ENCODE data around the gene ZNF547.
A peak's percentile ranks its signal among the peaks of the same experiment; 100 is the strongest.
"Not testable (repeated sequence)": the region's sequence is repeated elsewhere in the genome, so short reads cannot be mapped to it uniquely, and the experiment has no call there.

The ZNF547 gene

GRCh38 chr19:57362997-57363687 is at the start of gene ZNF547, which contains the start of gene TRAPPC2B:
Gene ZNF547, plus strand, starts transcription at chr19:57363551. Its CDS starts 5,005 bp downstream, at chr19:57368556.
Gene TRAPPC2B, plus strand, starts transcription at chr19:57363551. Its CDS starts 1,283 bp downstream, at chr19:57364834.
- DNase-seq = peak; percentile 98

GRCh38 chr19:57314146-57314545 is 49.2 kb upstream of the ZNF547 start:
- no peak for DNase-seq

GRCh38 chr19:57317503-57317902 is 45.8 kb upstream of the ZNF547 start:
- DNase-seq = no peak

GRCh38 chr19:57319869-57320179 is 43.5 kb upstream of the ZNF547 start:
- DNase-seq = no peak

- peak; percentile 96 for DNase-seq
Observed at GRCh38 chr19:57320180-57321084, 42.9 kb upstream of the ZNF547 start, which contains the start of gene ZNF543. Gene ZNF543, plus strand, starts transcription at chr19:57320472. Its CDS starts 382 bp downstream, at chr19:57320854.

- DNase-seq = no peak
Observed at GRCh38 chr19:57321116-57321515, 42.2 kb upstream of the ZNF547 start.

DNA sequence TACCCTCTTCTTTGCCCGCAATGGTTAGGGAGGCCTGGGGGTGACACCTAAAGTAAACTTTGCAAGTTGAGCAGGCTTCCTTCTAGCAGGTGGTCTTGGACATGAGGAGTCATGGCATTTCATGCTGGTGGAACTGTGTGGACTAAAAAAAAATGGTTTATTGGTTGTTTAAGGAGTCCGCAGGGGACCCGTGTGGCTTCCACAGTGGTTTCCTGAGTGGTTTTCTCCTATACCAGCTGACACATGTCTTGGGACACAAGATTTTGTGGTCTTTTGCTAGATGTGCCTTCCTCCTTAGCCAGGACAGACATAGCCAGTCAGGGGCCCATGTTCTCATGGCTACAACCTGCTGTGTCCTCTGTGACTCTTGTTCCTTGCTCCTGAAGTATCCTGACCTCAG is 41.6 kb upstream of the ZNF547 start:
- no peak for DNase-seq

- no peak for DNase-seq
Observed at GRCh38 chr19:57324992-57325391, 38.4 kb upstream of the ZNF547 start.

GRCh38 chr19:57327993-57328392 is 35.4 kb upstream of the ZNF547 start:
- DNase-seq = no peak

GRCh38 chr19:57334191-57334590 is 29.2 kb upstream of the ZNF547 start:
- DNase-seq = no peak

DNA sequence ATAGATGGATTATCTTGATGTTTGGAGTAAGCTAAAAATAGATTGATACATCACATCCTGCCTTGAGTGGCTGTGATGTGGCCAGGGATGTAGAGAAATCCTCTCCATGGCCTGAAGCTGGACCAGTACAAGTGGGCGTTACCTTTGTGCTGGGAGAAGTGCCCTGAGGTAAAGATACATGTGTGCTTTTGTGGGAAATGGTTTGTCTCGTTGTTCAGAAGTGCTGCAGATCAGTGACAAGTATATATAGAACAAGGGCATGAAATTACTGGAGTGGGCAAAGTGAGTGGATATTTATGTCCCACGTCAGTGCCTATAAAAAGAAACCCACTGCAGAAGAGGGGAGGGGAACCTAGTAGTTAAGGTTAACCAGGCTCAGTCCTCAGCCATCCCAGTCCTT is 24.5 kb upstream of the ZNF547 start:
- no peak for DNase-seq

GRCh38 chr19:57342582-57342981 is 20.8 kb upstream of the ZNF547 start:
- no peak for DNase-seq

- DNase-seq = no peak
Observed at GRCh38 chr19:57348136-57348535, 15.2 kb upstream of the ZNF547 start.

DNA sequence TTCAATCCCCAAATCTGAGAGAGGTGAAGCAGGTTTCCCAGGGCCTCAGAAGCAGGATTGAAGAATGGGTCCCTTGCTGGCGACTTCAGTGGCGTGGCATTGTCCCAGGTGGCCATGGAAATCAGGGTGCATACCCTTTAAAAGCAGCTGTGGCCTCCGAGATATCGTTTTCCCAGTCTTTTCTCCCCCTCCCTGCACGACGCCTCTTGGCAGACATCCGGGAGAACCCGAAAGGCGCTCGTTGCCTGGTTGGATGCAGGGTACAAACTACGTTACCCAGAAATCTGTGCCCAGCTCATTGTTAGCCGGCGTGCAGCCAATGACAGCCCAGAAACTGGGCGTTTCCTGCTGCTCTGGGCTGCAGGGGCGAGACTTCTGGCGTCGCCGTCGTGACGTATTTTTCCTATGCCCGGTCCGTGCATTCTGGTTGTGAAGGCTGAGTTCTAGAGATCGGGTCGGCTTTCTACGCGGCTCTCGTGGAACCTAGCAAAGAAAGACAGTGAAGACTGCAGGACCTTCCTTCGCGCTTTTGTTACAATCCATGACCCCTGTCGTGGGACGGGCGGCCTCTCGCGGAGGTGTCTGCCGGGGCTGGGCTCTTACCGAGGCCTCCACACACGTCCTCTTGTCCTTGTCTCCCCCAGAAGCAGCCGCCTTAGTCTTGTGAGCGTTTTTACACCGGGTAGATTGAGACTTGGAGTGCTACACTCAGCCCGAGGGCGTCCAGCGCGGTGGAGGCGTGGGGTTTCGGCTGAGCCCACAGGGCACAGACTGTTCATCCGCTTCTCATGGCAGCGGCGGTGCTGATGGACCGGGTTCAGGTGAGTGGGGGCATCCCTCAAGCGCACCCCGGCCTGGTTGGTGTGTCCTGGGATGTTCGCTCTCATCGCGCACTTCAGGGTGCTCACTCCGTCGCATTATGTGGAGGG is 12.2 kb upstream of the ZNF547 start, which contains the start of gene ZNF304:
Gene ZNF304 (plus strand): TSS at position 395 of the 929 bp plus-strand sequence. CDS start 394 bp downstream, at position 789.
- DNase-seq = peak; percentile 88

DNA sequence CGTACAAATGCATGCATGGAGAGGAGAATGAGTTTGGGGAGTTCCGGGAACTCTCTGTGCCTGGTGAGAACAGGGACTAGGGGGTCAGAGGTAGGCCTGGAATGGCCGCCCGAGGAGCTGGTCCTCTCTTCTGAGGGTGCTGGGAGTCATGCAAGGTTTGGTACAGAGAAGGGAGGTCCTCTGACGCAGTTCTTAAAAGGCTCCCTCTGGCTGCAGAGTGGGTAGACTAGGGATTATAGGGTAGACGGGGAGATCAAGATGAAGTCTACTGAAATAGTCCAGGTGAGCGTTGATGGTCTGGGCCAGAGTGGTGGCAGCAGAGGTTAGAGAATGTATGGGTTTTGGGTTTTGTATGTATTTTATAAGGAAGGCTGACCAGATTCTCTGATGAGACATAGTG is 11.5 kb upstream of the ZNF547 start:
- DNase-seq = no peak

DNA sequence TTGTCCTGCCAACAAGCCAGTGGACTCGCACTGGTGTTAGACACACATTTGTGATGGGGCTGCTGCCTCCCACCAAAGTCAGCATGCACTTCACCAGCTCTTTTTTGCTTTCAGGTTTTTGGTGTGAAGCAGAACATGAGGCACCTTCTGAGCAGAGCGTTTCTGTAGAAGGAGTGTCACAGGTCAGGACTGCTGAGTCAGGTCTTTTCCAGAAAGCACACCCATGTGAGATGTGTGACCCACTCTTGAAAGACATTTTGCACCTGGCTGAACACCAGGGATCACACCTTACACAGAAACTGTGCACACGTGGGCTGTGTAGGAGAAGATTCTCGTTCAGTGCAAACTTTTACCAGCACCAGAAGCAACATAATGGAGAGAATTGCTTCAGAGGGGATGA is 7.4 kb upstream of the ZNF547 start:
- DNase-seq = no peak

GRCh38 chr19:57357406-57357805 is 5.9 kb upstream of the ZNF547 start:
- DNase-seq = no peak

GRCh38 chr19:57359300-57359699 is 4.1 kb upstream of the ZNF547 start:
- no peak for DNase-seq

- DNase-seq = no peak
Observed at GRCh38 chr19:57362419-57362818, 932 bp upstream of the ZNF547 start.

DNA sequence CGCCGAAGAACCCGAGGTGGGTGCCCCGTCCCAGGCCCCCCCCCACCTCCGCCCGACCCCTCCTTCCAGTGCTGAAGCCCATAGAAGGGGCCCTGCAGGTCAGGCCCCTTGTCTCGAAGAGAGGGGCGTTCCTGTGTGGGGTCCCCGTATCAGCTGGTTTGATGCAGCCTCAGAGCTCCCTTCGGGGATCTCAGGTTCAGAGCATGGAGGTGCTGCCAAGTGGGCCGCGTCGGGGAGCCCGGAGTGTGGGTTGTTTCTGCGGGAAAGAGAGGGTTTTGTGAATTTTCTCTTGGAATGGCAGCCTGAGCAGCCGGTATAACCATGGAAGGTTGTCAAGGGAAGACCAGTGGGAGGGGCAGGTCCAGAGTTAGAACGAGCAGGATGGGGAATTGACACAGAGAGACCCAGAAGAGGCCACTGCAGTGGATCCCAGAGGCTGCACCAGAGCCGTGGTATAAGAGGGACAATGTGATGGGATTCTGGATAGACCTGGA is 384 bp downstream of the ZNF547 start:
- DNase-seq = no peak

DNA sequence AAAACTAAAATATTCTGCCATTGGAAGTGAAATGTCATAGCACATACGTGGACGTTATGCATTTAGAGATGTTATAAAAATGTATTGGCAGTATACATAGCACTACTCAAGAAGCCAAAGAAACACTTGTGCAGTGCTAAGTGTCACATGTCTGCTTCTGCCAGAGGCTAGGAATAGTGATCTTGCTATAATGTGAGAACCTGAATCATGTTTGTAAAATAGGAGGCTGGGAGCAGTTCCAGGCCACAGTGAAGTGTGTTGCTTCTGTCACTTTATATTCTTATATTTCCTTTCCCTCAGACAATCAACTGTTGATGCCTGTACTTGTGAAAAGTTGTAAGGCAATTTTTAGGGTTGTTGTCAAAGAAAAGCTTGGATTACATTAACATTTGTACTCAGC is 3.4 kb downstream of the ZNF547 start:
- no peak for DNase-seq

- DNase-seq = no peak
Observed at GRCh38 chr19:57374179-57374578, 10.8 kb downstream of the ZNF547 start.

GRCh38 chr19:57374647-57375046 is 11.3 kb downstream of the ZNF547 start:
- DNase-seq = not testable (repeated sequence)

Measured in activated CD8-positive, alpha-beta memory T cell treated with anti-CD3 and anti-CD28 coated beads for 24 hours (primary cell).